Activated CD8-positive, alpha-beta memory T cell treated with anti-CD3 and anti-CD28 coated beads, Interleukin-2, amount 50 U/mL, for 4 hours (primary cell): Measurements from ENCODE around the gene SEMA3G.

Experiments used
- DNase-seq: peaks from one replicate; pipeline ENCODE4 v3.0.0-alpha.2; 2020

The SEMA3G gene

GRCh38 chr3:52394751-52395502, 50.0 kb downstream of the SEMA3G start:
- DNase-seq = no peak

- no peak for DNase-seq
Measured at GRCh38 chr3:52393959-52394670, 50.8 kb downstream of the SEMA3G start.

GRCh38 chr3:52393131-52393807, 51.6 kb downstream of the SEMA3G start:
- no peak for DNase-seq

- no peak for DNase-seq
Measured at GRCh38 chr3:52392216-52392930, 52.5 kb downstream of the SEMA3G start.

GRCh38 chr3:52391096-52391495, 53.8 kb downstream of the SEMA3G start:
- DNase-seq = no peak

- no peak for DNase-seq
Measured at GRCh38 chr3:52388933-52389332, 56.0 kb downstream of the SEMA3G start.

- no peak for DNase-seq
Measured at GRCh38 chr3:52388348-52388821, 56.5 kb downstream of the SEMA3G start.

- no peak for DNase-seq
Measured at GRCh38 chr3:52387481-52387880, 57.4 kb downstream of the SEMA3G start.

- no peak for DNase-seq
Measured at GRCh38 chr3:52385157-52385556, 59.7 kb downstream of the SEMA3G start.

- no peak for DNase-seq
Measured at GRCh38 chr3:52384019-52384761, 60.7 kb downstream of the SEMA3G start.

- no peak for DNase-seq
Measured at GRCh38 chr3:52383446-52383845, 61.5 kb downstream of the SEMA3G start.
